T follicular helper cell (primary cell): Measurements from ENCODE around the gene TRPM2.

Experiments
- DNase-seq: peaks from one replicate; pipeline ENCODE4 v3.0.0-alpha.2; 2020; ENCODE audit warnings: low read depth
- total RNA-seq, 2 experiments: gene quantifications; one replicate each; lab custom pipeline; 2026; lab: John Stamatoyannopoulos, UW

TRPM2 gene
- total RNA-seq, result 10.7 to 27.5 reads per million in 2 experiments

GRCh38 chr21:44353191-44353970 lies at the start of gene TRPM2:
TSS of gene TRPM2 (plus strand) at chr21:44353621. CDS start at chr21:44353701, 80 bp downstream.
- DNase-seq, result no peak

- no peak for DNase-seq
Measured at GRCh38 chr21:44304011-44304616, 49.3 kb upstream of the TRPM2 start.

DNA sequence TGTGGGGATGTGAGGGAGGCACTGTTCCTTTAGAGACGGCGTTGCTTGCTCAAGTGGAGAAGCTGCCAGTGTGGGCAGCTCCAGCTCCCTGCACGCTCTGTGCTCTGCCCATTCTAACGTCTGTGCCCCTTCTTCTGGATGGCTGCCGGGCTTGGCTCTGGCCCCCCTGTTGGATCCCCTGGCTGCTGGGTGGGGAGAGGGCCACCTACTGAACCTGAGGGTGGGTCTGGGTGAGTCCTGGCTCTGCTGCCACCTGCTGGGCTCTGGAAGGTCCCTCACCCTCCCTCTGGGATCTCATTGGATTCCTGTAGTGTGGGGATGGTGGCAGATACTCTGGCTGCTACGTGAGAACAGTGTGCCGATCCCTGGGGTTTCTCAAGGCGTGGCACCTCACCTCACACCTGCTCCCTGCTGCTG lies 48.5 kb upstream of the TRPM2 start:
- peak; percentile 32 for DNase-seq

DNA sequence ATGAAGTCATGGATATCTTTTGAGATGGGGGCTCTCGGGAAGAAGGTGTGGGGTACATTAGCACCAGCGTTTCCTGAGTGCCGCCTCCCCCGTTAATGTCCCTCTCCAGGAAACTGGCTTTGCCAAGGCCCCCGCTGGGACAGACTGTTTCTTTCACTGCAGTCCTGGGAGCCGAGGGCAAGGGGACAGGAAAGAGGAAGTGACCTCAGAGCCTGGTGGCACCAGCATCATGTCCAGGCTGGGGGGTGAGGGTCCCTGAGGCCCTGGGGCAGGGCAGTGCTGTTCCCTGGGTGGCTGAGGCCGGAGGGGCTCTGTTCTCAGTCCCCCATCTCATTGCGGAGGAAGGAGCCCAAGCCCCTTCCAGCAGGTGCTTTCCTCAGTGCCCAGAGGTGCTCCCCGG lies 47.7 kb upstream of the TRPM2 start:
- DNase-seq, result no peak

GRCh38 chr21:44306936-44307704 lies 46.3 kb upstream of the TRPM2 start:
- no peak for DNase-seq

GRCh38 chr21:44310628-44311507 lies 42.6 kb upstream of the TRPM2 start:
- no peak for DNase-seq

GRCh38 chr21:44312089-44312488 lies 41.3 kb upstream of the TRPM2 start:
- DNase-seq, result no peak

- no peak for DNase-seq
Measured at GRCh38 chr21:44312716-44313115, 40.7 kb upstream of the TRPM2 start.

- no peak for DNase-seq
Measured at GRCh38 chr21:44313451-44313850, 40.0 kb upstream of the TRPM2 start.

DNA sequence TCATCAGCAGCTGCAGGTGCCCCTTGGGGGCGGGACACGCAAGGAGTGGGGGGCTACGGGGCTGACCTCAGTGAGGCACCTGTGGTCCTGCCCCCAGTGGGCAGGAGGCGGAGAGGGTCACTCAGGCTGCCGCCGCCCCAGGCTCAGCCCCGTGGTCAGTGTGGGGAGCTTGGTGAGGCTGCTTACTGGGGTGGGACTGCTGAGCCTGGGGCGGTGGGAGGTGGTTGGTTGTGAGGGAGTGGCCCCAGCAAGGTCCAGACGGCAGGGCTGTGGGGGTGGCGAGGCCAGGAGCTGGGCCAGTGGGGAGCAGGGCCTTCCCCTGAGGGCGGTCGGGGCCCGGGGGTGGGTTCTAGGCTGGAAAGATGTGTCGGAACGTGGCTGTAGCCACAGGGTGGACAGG lies 39.3 kb upstream of the TRPM2 start:
- no peak for DNase-seq

- DNase-seq, result no peak
Measured at GRCh38 chr21:44314561-44314960, 38.9 kb upstream of the TRPM2 start.

- no peak for DNase-seq
Measured at GRCh38 chr21:44315691-44316203, 37.7 kb upstream of the TRPM2 start.

- no peak for DNase-seq
Measured at GRCh38 chr21:44316277-44316900, 37.0 kb upstream of the TRPM2 start.

GRCh38 chr21:44317241-44317782 lies 36.1 kb upstream of the TRPM2 start:
- DNase-seq, result no peak

DNA sequence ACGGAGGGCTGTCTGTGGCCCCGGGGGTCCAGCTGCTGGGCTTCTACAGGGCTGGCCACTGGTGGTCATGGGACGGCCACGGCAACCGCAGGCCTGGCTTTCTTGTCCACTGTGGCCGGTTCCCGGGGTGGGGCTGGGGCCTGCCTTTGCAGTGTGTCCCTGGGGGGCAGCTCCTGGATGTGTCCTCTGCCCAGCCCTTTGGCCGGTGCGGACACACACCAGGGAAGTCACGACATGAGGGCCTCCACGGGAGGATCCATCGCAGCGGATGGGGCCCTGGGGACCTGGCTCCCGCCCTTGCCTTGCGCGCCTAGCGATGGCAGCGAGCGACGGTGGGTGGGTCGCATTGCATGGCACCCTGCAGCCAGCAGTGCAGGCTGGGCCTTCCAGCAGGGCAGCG lies 35.5 kb upstream of the TRPM2 start:
- DNase-seq, result no peak

GRCh38 chr21:44318489-44319285 lies 34.7 kb upstream of the TRPM2 start:
- no peak for DNase-seq

- no peak for DNase-seq
Measured at GRCh38 chr21:44319407-44320065, 33.9 kb upstream of the TRPM2 start.

DNA sequence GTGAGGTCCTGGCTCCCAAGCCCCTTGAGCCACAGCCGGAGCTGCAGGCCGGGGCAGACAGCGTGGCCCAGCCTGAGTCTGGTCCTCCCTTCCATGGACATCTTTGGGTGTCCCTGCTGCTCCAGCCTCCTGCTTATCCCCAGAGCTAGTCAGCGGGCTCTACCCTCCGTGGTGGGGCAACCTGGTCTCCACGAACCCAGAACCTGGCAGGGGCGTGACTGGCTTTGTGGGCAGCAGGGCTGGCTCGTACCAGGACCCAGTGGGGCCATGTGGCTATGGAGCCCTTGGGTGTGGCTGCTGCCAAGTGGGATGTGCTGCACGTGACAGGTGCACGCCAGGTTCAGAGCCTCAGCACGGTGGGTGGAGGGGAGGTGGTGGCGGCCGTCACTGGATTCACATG lies 32.6 kb upstream of the TRPM2 start:
- no peak for DNase-seq

DNA sequence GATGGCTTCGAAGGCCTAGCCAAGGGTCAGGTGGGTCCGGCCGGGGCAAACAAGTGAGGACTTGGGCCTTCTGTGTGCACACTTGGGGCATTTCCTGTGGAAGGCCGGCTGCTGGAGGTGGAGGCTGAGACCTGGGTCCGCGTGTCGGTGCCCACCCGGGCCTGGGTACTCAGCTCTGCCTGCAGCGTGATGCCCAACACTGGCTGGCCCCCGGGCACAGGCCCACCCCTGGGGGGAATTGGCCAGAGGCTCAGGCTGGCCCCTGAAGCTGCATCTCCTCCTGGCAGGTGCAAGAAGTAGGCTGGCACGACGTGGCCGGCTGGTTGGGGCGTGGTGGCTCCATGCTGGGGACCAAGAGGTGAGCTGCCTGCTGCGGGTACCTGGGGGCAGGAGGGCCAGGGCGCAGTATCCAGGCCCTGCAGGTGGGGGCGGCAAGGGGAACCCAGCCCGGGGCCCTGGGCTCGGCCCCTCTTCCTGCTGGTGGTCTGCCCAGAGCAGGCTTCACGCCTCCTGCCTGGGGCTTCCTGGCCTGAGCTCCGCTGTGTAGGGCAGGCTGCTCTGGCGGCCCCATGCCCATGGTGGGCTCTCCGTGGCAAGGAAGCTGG lies 31.5 kb upstream of the TRPM2 start:
- no peak for DNase-seq
